ENCODE measurements around the gene GSTM1. TPM values are rescaled to one million over a fixed set of nuclear protein-coding genes. Genes with fewer than 3 reads are reported as not detected.
A peak's percentile ranks its signal among the peaks of the same experiment; 100 is the strongest.
"Not testable (repeated sequence)": the region's sequence is repeated elsewhere in the genome, so short reads cannot be mapped to it uniquely, and the experiment has no call there.

The GSTM1 gene
- total and polyA plus RNA-seq, 2 donors, result 1.1 TPM; not detected in 1

DNA sequence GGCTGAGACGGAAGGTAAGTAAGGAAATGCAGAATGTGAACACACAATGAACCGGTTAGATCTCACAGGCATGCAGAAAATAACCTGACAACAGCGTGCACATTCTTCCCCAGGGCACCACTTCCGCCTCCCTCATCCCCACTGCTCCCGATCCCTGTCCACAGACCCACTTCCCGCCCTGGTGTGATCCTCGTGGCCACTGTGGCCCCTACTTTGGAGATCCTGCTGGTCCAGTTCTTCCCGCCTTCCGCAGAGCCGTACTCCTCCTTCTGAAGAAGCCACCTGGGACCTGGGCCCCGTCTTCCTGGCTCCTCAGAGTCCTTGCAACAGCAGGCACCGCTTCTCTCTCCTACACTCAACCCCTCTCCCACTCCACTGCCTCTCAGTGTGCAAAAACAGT is 33.1 kb upstream of the GSTM1 start:
- H3K36me3 ChIP-seq (ENCODE audit: insufficient read depth), result no peaks in the 10 kb centered on the region
- 89% methylated on average over 12 of the region's 12 CpGs for WGBS
- no peaks in the 10 kb centered on the region for H3K4me1 ChIP-seq (ENCODE audit: insufficient read depth)
- H3K4me3 ChIP-seq (ENCODE audit: low read depth, low read length), result no peak overlapping the region
- DNase-seq (ENCODE audit: extremely low spot score), result no peak
- no peak overlapping the region for H3K27ac ChIP-seq (ENCODE audit: low read depth)

DNA sequence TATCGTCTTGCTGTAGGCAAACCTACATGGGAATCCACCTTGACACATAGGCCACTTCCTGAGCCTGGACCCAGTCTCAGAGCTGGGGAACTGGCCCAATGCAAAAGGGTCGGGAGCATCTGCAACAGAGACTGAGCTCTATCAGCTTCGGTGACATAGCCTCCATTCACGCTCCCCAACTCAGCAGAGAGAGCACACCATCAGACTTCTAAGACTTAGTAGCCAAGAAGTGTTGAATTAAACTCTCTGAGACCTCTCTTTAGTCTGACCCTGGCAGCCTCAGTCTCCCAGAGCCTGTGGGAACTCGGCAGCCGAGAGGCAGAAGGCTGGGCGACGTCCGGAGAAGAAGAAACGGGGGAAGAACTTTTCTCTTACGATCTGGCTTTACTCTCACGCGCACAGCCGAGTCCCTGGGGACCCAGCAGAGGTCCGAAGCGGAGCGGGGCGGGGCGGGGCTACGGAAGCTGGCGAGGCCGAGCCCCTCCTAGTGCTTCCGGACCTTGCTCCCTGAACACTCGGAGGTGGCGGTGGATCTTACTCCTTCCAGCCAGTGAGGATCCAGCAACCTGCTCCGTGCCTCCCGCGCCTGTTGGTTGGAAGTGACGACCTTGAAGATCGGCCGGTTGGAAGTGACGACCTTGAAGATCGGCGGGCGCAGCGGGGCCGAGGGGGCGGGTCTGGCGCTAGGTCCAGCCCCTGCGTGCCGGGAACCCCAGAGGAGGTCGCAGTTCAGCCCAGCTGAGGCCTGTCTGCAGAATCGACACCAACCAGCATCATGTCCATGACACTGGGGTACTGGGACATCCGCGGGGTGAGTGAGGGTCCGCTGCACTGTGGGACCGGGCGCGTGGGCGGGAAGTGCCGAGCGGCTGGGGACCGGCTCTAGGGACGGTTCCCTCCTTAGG is 31.8 kb upstream of the GSTM1 start, which contains the start of gene GSTM4:
TSS of gene GSTM4 (plus strand) at position 485 of the 905 bp plus-strand sequence. CDS start at position 776, 291 bp downstream.
- peak within 1 kb of the TSS; percentile 49 for H3K4me3 ChIP-seq (ENCODE audit: low read depth, low read length)
- H3K27ac ChIP-seq (ENCODE audit: low read depth), result peak within 1 kb of the TSS; percentile 73
- under 1% methylated on average over 54 of the region's 54 CpGs for WGBS
- H3K36me3 ChIP-seq (ENCODE audit: insufficient read depth), result no peaks in the 10 kb centered on the region
- H3K4me1 ChIP-seq (ENCODE audit: insufficient read depth), result no peaks in the 10 kb centered on the region
- DNase-seq (ENCODE audit: extremely low spot score), result no peak

- WGBS, result 92% methylated on average over 4 of the region's 4 CpGs
- Histone ChIP-seq H3K36me3 (ENCODE audit: insufficient read depth) (no peaks in the 10 kb centered on the region), H3K27ac (ENCODE audit: low read depth) (no peak overlapping the region), H3K4me1 (ENCODE audit: insufficient read depth) (no peaks in the 10 kb centered on the region), H3K4me3 (ENCODE audit: low read depth, low read length) (no peak overlapping the region)
- DNase-seq (ENCODE audit: extremely low spot score), result no peak
Observed at GRCh38 chr1:109657395-109657794, 30.2 kb upstream of the GSTM1 start.

DNA sequence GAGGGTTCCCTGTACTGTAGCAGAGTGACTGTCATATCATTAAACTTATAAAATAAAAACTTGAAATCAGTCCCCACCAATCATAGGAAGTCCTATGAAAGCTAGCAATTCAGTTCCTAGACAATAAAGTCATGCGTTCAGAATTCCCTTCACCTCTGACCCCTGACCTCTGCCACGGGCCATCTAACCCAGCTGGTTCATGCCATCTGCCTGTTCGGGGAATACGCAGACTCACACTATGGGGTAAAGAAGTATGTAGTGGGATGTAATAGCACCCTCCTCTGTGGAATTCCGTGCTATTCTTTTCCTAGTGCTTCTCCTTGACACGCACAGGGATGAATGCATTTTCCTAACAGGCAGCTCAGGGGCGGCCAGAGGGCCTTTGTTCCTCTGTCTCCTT is 29.6 kb upstream of the GSTM1 start:
- Histone ChIP-seq H3K4me1 (ENCODE audit: insufficient read depth) (no peaks in the 10 kb centered on the region), H3K36me3 (ENCODE audit: insufficient read depth) (no peaks in the 10 kb centered on the region), H3K4me3 (ENCODE audit: low read depth, low read length) (no peak overlapping the region), H3K27ac (ENCODE audit: low read depth) (no peak overlapping the region)
- no peak for DNase-seq (ENCODE audit: extremely low spot score)
- WGBS, result 80% methylated on average over 7 of the region's 7 CpGs

- no peak for DNase-seq (ENCODE audit: extremely low spot score)
- Histone ChIP-seq H3K27ac (ENCODE audit: low read depth) (no peak overlapping the region), H3K4me3 (ENCODE audit: low read depth, low read length) (no peak overlapping the region), H3K36me3 (ENCODE audit: insufficient read depth) (no peaks in the 10 kb centered on the region), H3K4me1 (ENCODE audit: insufficient read depth) (no peaks in the 10 kb centered on the region)
- 45% methylated on average over 3 of the region's 3 CpGs for WGBS
Observed at GRCh38 chr1:109658533-109659042, 29.0 kb upstream of the GSTM1 start.

DNA sequence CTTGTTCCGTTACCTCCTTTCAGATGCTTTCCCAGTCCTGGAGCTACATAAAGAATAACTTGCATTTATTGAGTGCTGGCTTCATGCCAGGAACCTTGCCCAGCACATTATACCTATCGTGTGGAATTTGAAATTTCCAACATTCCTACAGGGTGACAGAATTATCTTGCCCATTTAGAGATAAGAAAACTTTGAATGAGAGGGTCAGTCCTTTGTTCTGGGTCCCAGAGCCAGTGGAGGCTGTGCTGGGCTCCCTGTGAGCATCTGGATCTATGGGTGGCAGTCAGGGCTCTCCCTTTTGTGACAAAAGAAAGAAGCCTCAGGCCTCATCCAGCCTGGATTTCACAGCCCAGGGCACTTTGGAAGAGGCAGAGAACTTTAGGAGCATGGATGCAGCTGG is 28.5 kb upstream of the GSTM1 start:
- WGBS, result 63% methylated on average over 2 of the region's 2 CpGs
- H3K4me3 ChIP-seq (ENCODE audit: low read depth, low read length), result no peak overlapping the region
- H3K4me1 ChIP-seq (ENCODE audit: insufficient read depth), result no peaks in the 10 kb centered on the region
- DNase-seq (ENCODE audit: extremely low spot score), result no peak
- H3K36me3 ChIP-seq (ENCODE audit: insufficient read depth), result no peaks in the 10 kb centered on the region
- no peak overlapping the region for H3K27ac ChIP-seq (ENCODE audit: low read depth)

GRCh38 chr1:109659997-109660690 is 27.5 kb upstream of the GSTM1 start:
- Histone ChIP-seq H3K36me3 (ENCODE audit: insufficient read depth) (peaks cover under 1% of the 10 kb centered on the region), H3K4me1 (ENCODE audit: insufficient read depth) (no peaks in the 10 kb centered on the region), H3K27ac (ENCODE audit: low read depth) (no peak overlapping the region), H3K4me3 (ENCODE audit: low read depth, low read length) (no peak overlapping the region)
- no peak for DNase-seq (ENCODE audit: extremely low spot score)
- WGBS, result 83% methylated on average over 5 of the region's 5 CpGs

DNA sequence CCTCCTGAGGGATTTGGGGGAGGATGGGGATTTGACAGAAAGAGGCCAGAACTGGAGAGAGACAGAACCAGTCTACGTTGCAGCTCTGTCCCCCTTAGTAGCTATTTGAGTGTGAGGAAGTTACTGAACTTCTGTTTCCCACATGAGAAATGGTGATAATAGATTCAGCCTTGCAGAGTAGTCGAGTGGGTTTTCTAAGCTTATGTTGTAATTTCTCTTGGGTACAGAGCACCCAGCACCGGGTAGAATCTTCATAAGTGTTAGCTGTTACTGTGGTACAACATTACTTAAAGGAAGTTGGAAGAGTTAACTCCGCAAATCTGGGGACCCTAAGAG is 27.0 kb upstream of the GSTM1 start:
- WGBS, result 78% methylated on average over 3 of the region's 4 CpGs
- not testable (repeated sequence) for H3K4me3 ChIP-seq (ENCODE audit: low read depth, low read length); H3K27ac ChIP-seq (ENCODE audit: low read depth); H3K36me3 ChIP-seq (ENCODE audit: insufficient read depth); H3K4me1 ChIP-seq (ENCODE audit: insufficient read depth); DNase-seq (ENCODE audit: extremely low spot score)

DNA sequence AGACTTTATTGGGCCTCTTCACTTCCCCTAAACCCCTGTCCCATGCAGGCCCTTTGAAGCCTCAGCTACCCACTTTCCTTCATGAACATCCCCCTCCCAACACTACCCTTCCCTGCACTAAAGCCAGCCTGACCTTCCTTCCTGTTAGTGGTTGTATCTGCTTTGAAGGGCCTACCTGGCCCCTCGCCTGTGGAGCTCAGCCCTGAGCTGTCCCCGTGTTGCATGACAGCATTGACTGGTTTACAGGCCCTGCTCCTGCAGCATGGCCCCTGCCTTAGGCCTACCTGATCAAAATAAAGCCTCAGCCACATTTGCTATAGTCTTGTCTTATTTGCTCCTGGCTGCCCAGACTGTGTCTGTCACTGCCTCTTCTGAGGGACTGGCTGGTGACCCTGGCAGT is 26.2 kb upstream of the GSTM1 start:
- 67% methylated on average over 2 of the region's 2 CpGs for WGBS
- DNase-seq (ENCODE audit: extremely low spot score), result no peak
- H3K4me1 ChIP-seq (ENCODE audit: insufficient read depth), result no peaks in the 10 kb centered on the region
- no peak overlapping the region for H3K27ac ChIP-seq (ENCODE audit: low read depth)
- peaks cover 4% of the 10 kb centered on the region for H3K36me3 ChIP-seq (ENCODE audit: insufficient read depth)
- H3K4me3 ChIP-seq (ENCODE audit: low read depth, low read length), result no peak overlapping the region

- H3K4me1 ChIP-seq (ENCODE audit: insufficient read depth), result no peaks in the 10 kb centered on the region
Observed at GRCh38 chr1:109664671-109665070, 22.9 kb upstream of the GSTM1 start.

GRCh38 chr1:109667452-109668122 is 20.0 kb upstream of the GSTM1 start, which contains the start of gene GSTM2:
TSS of gene GSTM2 (plus strand) at chr1:109668057. CDS start at chr1:109668116, 59 bp downstream.
- DNase-seq (ENCODE audit: extremely low spot score), result peak; percentile 86
- H3K4me3 ChIP-seq (ENCODE audit: low read depth, low read length), result peak within 1 kb of the TSS; percentile 78
- peaks cover 4% of the 10 kb centered on the region for H3K36me3 ChIP-seq (ENCODE audit: insufficient read depth)
- 8% methylated on average over 22 of the region's 22 CpGs for WGBS
- peak within 1 kb of the TSS; percentile 28 for H3K27ac ChIP-seq (ENCODE audit: low read depth)
- no peaks in the 10 kb centered on the region for H3K4me1 ChIP-seq (ENCODE audit: insufficient read depth)

More at GRCh38 chr1:109664671-109665070, 22.9 kb upstream of the GSTM1 start:
- 75% methylated on average over 1 of the region's 1 CpG for WGBS
- Histone ChIP-seq H3K4me3 (ENCODE audit: low read depth, low read length) (no peak overlapping the region), H3K27ac (ENCODE audit: low read depth) (no peak overlapping the region), H3K36me3 (ENCODE audit: insufficient read depth) (peaks cover 4% of the 10 kb centered on the region)
- DNase-seq (ENCODE audit: extremely low spot score), result no peak

DNA sequence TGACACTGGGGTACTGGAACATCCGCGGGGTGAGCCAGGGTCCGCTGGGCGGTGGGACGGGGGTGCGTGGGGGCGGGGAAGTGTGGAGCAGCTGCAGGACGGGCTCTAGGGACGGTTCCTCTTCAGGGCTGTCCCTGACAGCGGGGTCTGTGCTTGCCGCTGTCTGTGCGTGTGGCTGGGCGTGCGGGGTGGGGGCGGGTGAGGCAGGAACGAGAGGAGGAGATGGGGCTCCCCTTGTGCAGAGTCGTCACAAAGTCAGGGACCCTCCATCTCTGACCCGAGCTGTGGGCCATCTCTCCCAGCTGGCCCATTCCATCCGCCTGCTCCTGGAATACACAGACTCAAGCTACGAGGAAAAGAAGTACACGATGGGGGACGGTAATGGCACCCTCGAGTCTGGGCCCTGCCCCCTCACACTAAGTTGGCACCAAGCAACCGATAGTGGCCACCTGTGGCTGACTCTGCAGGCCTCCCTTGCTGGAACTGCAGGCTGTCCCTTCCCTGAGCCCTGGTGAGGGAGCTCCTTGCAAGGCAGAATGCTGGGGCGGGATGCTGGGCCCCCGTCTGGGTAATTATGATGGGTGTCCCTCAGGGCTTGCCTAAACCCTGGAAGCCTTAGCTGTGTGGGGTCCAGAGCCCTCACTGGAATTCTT is 19.4 kb upstream of the GSTM1 start:
- Histone ChIP-seq H3K27ac (ENCODE audit: low read depth) (peak overlapping the region; percentile 28), H3K4me1 (ENCODE audit: insufficient read depth) (no peaks in the 10 kb centered on the region)
- 5% methylated on average over 26 of the region's 26 CpGs for WGBS

More for the DNA sequence above, 19.4 kb upstream of the GSTM1 start:
- peak overlapping the region; percentile 78 for H3K4me3 ChIP-seq (ENCODE audit: low read depth, low read length)
- peaks cover 4% of the 10 kb centered on the region for H3K36me3 ChIP-seq (ENCODE audit: insufficient read depth)
- no peak for DNase-seq (ENCODE audit: extremely low spot score)

Measured in urinary bladder (tissue), 4 donors.